Measurements from ENCODE around the gene DYRK3.
A peak's percentile ranks its signal among the peaks of the same experiment; 100 is the strongest.
"Not testable (repeated sequence)": the region's sequence is repeated elsewhere in the genome, so short reads cannot be mapped to it uniquely, and the experiment has no call there.

The DYRK3 gene

GRCh38 chr1:206631085-206631509, 4.2 kb upstream of the DYRK3 start:
- ATAC-seq, result no peak

DNA sequence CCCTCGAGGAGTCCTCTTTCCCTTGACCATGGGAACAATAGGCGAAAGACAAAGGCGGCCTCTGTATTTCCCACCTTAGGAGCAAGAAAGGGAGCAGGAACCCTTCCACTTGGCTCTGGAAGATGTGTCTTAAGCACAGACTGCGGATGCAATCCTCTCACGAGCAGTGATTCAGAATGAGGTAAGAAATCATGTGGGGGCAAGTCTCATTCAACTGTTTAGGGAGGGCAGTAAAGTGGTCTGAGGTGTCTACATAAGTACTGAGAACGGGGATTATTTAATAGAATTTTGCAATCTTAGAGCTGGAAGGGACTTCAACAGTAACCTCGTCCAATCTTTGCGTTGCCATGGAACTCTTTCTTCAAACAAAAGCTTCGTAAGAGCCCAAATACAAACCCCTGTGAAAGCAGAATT, 1.6 kb upstream of the DYRK3 start:
- no peak for ATAC-seq

DNA sequence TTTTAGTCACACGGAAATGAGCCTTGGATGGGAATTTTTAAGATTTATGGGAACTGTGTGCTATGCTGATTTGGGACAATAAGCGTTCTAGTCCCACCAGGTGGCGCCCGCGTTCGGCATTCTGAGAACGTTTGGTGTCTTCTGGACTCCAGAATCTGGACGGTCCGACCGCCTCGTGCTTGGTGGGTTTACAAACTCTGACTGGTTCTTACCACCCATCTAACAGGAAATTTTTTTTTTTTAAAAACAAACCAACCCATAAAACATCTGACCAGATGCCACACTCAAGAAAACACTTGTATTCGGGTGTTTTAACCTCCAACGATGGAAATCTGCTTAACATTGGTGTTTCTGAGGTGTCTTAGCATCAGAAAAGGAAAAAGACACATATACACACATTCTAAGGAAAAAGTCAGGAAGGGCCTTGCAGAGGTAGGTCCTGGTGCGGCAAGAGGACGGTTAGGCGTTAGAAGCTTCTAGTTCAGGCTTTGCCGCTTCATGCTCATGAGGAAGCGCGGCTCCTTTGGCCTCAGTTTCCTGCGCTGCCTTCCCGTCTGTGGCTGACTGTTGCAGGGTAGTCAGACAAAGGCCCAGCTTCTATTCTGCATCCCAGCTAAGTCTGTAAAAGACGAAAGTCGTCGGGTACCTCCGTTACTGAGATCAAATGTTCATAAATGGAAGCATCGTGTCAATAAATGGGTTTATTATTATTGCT, 814 bp upstream of the DYRK3 start:
- no peak for ATAC-seq

- ATAC-seq, result no peak
Measured at GRCh38 chr1:206635978-206636345, 626 bp downstream of the DYRK3 start.

- no peak for ATAC-seq
Measured at GRCh38 chr1:206636671-206637070, 1.3 kb downstream of the DYRK3 start.

GRCh38 chr1:206637605-206638004, 2.3 kb downstream of the DYRK3 start:
- ATAC-seq, result no peak

GRCh38 chr1:206642074-206642473, 6.7 kb downstream of the DYRK3 start:
- not testable (repeated sequence) for ATAC-seq

DNA sequence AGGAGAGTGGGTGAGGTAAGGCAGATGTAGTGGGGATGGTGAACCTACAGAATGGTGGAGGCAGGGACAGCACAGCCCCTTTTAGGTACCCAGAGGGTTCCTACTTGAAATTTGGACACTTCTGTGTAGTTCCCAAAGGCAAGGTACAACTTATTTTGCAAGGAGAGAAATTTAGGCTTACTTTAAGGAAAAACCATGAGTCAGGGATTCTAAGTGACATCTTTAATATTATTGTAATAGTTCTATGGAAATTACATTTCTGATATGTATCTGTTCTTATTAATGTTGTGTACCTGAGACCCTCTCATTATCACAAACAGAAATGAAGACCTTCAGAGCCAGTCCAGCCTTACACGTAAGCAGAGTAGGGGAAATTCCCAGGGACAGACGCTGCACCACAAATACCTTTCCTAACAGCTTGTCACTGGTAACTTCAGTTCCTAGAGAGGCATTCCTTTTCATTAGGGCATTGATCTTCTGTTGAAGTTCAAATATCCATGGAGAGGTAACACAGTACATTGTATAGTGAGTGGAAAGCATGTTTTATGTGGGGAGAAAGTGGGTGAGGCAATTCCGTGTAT, 7.9 kb downstream of the DYRK3 start:
- ATAC-seq, result no peak

GRCh38 chr1:206646504-206646903, 11.2 kb downstream of the DYRK3 start:
- ATAC-seq, result no peak

DNA sequence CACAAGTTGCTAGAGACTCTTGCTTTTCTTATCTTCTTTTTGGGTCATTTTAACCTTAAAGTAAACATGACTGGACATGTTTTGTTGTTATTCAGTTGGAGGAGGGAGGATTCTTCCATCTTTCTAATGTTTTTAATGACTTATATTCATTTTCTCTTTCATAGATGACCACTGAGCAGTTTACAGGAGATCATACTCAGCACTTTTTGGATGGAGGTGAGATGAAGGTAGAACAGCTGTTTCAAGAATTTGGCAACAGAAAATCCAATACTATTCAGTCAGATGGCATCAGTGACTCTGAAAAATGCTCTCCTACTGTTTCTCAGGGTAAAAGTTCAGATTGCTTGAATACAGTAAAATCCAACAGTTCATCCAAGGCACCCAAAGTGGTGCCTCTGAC, 11.9 kb downstream of the DYRK3 start:
- ATAC-seq, result no peak

DNA sequence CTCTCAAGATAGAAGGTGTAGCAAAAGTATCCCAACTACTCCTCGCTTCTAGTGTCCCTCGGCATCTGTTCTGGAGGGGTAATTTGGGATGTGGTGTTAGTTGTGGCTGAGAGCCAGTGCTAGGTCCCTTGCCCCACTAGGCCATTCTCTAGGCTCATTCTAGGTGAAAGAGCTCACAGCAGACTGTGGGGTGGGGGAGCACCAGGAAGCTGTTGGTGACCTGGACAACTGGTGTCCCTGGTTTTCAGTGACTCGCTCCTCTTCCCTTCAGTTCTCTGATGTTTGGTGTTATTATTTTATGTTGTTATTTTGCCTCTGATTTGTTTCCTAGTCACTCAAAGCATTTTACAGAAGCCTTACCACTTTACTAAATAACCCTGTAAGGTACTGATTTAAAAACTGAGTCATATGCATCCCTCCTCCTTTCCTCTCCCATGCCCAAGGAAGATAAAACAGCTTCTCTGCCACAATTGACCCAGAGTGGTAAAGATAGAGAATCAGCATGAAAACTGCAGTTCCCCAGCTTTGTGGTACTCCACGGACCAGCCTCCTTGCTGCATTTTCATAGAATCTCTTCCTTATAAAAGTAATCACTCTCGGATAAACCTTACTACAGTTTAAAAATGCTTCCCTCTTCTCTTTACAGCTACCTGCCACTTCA, 14.1 kb downstream of the DYRK3 start:
- no peak for ATAC-seq

- no peak for ATAC-seq
Measured at GRCh38 chr1:206651014-206651413, 15.7 kb downstream of the DYRK3 start.

DNA sequence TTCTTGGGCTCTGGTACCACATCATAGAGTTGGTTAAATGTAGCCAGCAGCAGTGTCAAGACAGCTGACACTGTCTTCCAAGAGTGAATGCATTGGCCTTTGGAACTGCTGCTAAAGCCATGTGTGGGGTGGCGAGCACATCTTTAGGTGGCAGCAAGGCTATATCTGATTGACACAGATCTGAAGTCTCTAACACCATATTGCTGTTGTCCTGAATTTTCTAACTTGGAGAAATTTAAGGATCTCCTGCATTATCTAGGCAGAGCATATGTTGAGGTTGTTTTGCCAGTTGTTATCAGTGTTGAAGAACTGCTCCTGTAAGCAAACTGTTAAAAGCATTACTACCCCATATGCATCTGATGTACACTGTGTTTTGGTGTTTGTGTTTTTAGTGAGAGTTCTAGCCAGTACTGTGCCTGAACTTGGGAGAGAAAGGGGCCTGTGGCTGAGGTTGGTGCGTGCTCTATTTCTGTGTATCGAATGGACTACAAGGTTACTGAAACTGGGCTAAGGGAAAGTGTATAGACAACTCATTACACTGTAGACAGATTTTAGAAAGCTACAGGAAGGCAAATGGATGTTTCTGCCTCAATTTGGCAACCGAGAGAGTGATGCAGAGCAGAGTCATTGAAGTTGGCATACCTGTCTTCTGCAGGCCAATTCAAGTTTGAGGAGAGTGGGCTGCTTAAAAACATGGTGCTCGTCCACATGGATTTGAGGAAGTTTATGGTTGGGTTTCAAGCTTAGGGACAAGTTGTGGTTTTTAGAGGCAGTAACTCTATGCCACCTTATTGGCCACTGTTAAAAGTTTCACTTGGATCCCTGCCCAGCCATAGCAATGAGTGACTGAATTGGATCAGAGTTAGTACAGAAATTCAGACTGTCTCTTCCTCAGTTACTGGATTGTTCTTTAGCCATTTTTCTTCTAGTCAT, 16.9 kb downstream of the DYRK3 start:
- ATAC-seq, result no peak

- no peak for ATAC-seq
Measured at GRCh38 chr1:206653715-206654459, 18.6 kb downstream of the DYRK3 start.

DNA sequence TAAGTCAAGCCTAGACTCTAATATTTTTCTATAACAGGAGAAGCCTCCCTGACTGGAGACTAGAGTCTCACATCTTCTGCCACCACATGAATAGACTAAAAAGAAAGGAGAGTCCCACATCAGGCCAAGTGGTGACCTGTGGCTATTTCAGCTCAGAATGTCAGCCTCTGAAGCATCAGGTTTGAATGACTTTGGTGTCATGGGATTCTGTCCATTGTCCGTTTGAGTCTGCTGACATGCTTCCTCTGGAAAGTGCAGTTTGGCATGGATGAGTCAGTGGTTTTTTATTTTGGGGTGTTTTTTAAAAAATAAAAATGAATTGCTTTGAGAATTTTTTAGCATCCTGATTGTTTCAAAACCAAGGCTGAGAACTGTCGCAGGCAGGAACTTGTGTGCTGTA, 19.5 kb downstream of the DYRK3 start:
- no peak for ATAC-seq

GRCh38 chr1:206655471-206655882, 20.1 kb downstream of the DYRK3 start:
- no peak for ATAC-seq

GRCh38 chr1:206656936-206657335, 21.6 kb downstream of the DYRK3 start:
- ATAC-seq, result no peak

DNA sequence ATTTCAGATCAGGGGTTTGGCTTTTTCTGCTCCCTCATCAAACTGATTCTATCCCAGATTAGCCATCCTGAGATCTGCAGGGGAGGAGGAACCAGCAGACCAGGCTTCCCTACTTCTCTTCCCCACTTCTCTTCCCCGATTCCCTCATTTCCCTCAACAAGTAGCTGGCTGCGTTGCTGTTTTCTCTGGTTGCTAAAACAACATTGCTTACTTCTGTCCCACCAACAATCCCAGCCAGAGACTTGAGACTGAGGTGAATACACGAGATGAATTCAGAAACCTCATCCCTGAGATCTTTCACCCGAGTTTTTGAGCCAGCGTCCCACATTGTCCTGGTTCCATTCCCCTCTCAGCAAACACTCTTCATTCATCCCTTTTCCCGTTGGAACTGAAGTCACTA, 22.4 kb downstream of the DYRK3 start:
- ATAC-seq, result no peak

DNA sequence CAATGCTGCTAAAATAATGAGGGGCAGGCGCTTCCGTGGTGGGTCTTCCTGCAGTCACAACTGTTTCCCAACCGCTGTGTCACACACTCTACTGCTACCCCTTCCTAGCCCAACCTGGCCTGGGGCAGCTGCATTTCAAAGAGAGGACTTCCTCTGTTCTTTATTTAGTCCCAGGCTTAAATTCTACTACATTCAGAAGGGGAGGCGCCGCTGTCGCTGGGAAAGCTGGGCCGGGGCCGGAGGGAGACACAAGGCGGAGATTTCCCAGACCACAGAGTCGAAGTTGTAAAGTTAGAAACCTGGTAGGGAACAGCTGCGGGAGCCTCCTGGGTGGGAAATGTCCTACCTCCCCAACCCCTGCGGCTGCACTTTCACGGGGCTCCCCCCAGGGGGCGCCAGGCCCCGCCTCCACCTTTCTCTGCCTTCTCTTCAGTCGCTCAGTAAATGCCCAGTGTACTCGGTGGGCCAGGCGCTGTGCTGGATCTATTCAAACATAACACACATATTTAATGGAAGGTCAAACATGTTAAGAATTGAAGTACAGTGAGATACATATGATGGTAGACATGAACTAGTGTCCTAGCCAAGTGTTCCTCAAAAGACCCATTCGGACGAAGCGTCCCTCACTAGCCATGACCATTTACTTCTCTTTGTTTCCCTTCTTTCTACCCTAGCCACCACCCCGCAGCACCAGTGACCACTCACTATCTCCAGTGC, 23.1 kb downstream of the DYRK3 start:
- peak in 1 of 2 donors; percentile 73 for ATAC-seq

DNA sequence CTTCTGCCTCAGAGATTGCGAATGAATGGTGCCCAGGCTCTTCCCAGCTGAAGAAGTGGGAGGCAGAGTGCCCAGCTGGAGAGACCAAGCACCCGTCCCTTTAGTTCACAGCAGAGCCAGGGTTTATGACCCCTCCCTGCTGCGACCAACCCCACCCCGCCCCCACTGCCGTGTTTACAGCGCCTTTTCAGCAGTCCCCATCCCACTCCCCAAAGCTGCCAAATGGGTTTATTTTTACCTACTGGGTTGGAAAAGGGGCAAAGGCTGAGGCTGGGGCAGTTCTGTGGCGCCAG, 23.6 kb downstream of the DYRK3 start:
- no peak for ATAC-seq

GRCh38 chr1:206660136-206660535, 24.8 kb downstream of the DYRK3 start:
- no peak for ATAC-seq
